NCI-H1694 (cell line): ENCODE data around the gene TMEM165.

Source experiments
- DNase-seq: peaks from one replicate; lab custom pipeline; 2025; lab: John Stamatoyannopoulos, UW

Gene TMEM165

DNA sequence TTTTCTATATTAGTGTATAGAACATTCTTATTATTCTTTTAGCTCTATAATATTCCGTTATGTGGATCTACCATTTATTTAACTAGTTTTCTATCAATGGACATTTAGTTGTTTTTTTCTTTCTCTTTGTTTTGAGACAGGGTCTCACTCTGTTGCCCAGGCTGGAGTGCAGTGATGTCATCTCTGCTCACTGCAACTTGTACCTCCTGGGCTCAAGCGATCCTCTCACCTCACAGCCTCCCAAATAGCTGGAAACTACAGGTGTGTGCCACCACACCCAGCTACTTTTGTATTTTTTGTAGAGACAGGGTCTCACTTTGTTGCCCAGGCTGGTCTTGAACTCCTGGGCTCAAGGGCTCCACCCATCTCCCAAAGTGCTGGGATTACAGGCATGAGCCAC is 10.8 kb downstream of the TMEM165 start:
- DNase-seq: no peak

DNA sequence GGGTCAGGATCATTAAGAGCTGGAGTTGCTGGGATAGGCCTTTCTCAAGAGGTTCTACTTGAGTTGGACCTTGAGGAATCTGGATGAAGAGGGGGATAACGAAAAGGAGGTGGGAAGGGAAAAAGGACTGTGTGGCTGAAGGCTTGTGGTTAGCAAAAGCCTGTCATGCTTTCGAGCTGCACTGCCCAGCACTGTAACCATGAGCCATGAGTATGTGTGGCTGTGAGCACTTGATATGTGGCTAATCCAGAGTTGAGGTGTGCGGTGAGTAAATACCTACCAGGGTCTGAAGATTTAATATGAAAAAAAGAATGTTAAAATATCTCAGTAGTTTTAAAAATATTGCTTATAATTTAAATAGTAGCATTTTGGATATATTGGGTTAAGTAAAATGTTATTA is 11.4 kb downstream of the TMEM165 start:
- DNase-seq: no peak

DNA sequence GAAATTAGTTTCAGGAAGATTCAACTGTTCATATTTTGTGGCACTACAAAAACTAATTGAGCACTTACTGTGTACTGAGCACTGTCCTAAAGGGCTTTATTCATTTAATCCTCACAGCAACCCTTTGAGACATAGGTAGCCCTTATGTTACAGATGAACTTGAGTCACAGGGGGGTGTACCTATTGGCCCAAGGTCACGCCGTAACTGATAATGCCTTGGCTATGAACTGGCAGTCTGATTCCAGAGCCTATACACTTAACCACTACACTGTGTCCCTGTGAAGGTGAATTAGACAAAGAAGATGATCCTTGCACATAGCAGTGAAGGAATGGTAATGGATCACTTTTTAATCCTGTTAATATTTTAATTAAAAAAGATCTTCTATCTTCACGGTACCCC is 12.0 kb downstream of the TMEM165 start:
- DNase-seq: no peak

DNA sequence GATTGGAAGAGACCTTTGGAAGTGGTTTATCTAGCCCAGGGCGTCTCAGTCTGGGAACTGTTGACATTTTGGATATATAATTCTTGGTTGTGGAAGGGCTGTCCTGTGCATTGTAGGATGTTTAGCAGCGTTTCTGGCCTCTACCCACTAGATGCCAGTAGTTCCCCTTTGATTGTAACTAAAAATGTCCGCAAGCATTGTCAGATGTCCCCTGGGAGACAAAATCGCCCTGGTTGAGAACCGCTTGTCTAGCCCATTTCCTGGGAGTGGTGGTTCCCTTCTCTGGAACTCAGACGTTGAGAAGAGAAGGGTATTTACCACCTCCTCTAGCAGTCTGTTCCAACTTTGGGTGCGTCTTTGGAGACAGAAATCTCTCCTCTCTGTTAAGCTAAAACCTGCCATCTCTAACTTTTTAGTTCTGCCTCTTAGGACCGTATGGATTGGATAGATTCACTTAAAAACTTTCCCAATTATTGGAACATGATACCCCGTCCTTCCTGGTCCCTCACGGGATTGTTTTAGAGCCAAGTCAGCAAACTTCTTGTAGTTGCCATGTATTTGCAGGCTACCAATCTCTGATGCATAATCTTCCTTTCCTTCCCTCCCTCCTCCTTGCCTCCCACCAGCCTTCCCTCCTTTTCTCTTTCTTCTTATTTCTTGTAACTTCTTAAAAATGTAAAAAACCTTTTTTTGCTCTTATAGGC is 13.9 kb downstream of the TMEM165 start:
- DNase-seq: no peak

DNA sequence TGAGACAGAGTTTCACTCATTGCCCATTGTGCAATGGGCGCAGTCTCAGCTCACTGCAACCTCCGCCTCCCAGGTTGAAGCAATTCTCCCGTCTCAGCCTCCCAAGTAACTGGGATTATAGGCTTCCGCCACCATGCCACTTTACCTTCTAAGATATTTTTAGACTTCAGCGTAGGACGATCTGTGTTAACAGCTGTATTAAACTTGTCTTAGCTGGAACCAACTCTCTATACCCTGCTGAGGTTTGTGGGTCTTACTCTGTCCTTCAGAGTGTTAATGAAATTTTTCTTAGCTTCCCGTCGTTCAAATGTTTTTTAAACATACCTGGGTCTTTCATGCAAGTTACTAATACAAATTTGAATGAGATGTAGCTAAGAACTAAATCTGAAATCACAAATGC is 14.7 kb downstream of the TMEM165 start:
- no peak for DNase-seq

DNA sequence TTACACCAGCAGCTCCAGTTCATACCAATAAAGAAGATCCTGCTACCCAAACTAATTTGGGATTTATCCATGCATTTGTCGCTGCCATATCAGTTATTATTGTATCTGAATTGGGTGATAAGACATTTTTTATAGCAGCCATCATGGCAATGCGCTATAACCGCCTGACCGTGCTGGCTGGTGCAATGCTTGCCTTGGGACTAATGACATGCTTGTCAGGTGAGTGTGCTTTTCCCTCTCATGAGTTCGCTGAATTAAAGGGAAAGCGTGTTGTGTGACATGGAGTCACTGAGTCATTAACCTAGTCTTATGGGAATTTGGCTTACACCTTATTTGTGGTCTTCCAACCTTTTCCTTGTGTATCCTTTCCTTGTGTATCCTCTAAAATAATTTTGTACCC is 15.9 kb downstream of the TMEM165 start:
- no peak for DNase-seq

DNA sequence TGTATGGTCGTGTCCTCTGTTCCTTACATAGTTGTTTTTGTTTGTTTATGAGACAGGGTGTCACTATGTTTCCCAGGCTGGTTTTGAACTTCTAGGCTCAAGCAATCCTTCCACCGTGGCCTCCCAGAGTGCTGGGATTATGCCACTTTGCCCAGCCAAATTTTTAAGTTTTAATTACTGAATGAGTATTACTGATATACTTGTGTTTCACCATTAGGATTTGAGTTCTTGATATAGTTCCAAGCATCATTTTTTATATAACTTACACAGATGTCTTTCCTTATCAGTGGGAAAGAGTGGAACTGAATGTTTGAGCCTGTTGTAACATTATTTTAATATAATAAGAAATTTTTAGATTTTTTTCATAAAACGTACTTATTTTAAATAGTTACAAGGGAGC is 20.4 kb downstream of the TMEM165 start:
- no peak for DNase-seq

DNA sequence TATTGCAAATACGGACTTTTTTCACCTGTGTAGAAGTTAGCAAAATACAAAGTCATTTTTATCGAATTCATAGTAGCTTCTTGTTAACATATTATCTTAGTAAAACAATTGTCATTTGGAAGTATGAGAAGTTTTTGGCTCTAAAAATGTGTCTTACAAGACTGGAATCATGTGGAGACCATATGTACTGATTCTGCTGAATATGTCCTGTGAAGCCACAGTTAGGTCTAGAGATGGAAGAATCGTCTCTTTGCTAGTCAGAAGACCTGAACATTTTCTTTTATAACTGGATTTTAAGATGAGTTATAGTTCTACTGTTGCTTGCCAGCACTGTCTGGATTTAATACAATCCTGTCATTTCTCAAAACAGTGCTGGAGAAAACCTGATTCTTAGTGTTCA is 29.0 kb downstream of the TMEM165 start:
- DNase-seq: no peak

DNA sequence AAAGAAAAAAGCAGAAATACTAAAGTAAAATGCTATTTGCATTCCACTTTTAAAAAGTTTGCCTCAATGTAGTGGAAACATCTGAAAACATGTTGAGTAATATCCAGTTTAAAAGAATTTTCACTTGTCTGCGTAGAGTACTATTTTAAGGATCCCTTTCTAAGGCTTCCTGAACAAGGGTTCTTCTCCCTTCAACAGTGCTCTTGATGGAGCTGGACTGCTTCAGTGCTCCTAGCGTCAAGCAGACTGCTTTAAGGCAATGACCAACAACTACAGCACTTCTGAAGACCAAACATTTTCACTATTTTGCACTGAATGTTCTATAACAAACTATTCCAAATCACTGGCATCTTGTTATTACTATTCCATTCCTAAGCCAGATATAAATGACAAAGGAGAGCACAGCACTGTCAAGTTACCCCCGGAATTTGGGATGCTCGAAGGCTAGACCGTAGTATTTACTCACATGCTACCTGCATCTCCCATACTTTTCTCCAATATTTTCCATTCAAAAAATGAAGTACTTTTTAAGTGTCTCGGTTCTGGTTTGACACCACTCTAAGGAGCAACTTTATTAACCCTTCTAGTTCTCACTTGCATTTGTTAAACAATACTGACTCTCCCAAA is 36.1 kb downstream of the TMEM165 start:
- DNase-seq: no peak

DNA sequence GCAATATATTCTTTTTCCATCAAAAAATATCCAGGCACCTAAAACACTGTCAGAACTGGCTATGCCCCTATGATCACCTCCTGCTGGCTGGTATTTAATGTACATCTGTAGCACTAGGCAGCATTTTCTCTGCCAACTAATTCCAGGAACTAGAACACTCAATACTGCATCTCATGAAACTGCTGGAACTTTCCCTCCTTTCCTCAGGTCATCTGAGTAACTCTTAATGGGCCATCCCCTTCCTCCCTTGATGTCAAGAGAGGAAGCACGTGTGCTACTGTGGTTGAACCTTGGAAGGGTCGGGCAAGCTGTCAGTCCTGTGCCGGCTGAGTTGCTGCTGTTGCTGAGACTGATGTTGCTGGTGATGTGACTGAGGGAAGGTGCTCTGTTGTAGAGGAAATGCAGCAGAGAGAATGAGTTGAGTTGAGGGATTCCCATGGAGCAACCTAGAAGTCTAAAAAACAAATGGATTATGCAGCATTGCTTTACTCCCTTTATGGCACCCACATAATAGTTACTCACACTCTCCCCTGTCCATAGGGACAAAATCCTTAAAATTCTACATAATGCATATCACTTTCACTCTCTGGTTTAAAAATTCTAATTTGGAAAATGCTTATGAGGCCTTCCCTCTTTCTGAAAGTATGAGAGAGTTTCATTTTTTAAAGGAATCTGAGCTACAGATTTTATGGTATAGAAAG is 39.5 kb downstream of the TMEM165 start:
- DNase-seq: no peak

DNA sequence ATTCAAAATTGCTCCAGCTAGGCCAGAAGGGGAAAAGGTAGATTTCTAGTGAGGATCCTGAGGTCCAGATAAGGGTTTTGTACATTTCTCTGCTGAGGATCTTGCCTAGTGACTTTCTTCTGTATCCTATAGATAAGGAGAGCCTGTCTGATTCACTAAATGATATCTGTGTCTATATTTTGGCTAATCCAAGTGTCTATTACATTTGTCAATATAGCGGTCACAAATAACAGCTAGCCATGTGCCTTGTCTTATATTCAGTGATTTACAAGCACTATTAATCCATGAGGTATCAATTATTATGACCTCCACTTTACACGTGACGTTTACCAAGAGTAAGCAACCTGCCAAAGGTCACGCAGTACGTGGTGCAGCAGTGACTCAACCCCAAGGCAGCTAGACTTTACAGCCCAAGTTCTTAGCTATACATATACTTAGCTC is 41.6 kb downstream of the TMEM165 start:
- DNase-seq: no peak

DNA sequence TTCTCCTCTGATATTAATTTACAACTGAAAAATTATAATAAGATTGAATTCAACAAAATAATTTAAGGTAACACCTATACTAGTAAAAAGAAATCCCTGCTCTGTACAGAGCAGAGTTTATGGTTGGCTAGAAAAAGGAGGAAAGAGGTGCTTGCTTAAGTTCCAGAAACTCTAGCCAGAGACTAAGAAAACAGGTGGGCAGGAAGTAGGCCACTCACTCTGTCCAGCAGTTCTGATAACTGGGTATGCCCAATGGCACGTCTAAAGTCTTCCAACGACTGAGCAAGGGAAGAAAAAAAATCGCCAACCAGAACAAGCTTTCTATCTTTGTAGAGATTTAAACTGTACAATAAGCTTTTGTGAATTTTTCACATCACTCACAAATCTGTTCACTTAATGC is 42.1 kb downstream of the TMEM165 start:
- no peak for DNase-seq

DNA sequence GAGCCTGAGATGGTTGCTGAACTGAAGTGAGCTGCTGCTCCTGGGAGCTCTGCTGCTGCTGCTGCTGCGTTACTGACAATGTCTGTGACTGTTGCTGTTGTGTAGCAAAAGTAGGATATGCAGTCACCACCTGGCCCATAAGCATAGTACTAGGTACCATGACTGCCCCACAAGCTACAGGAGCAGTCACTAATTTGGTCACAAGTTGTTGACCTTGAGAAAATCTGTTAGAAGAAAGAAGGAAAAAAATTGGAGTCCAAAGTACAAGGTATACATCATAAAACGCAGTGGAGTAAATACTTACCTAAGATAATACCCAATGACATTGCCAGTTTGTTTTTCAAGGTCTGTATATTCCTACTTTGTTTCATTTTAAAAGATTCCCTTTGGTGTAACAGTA is 42.6 kb downstream of the TMEM165 start:
- no peak for DNase-seq

DNA sequence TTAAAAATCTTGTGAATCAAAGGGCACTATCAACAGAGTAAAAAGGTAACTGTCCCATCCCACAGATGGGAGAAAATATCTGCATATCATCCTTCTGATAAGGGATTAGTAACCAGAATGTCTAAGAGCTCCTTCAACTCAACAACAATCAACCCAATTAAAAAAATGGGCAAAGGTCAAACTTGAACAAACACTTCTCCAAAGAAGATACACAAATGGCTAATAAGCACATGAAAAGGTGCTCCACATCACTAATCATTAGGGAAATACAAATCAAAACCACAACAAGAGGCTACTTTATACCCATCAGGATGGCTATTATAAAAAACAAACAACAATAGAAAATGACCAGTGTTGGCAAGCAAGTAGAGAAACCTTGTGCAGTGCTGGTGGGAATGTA is 43.3 kb downstream of the TMEM165 start:
- no peak for DNase-seq

DNA sequence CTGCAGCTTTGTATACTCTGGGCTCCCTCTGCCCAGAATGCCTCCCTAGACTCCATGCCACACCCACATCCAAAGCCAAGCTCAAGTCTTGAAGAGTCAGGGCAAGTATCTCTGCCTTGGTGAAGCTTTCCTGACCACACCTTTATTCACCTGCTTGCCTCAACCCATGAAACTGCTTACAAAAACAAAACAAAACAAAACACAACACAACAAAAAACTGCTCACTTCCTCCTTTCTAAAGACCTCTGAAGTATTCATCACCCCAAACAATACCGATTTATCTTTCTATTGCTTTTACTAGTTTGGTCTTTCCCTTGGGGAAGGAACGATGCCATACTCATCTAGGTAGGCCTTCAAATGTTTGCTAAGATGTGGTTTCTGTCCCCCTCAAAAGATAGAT is 45.0 kb downstream of the TMEM165 start:
- DNase-seq: no peak

DNA sequence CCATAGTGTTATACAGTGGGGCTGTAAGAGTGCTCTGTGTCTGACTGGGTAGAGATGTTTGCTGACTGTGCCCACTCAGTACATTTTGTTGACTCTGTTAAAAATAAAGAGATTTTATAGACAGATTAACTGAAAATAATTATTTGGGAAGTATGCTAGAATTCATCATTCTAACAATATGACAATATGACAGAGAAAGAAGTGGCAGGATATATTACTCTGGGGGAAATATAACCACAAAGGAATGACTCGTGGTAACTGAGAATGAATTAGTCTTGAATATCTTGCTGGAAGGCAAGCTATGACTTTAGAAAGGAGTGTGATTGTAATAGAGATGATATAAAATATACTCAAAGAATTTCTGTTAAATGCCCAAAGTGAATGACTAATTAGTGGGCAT is 46.8 kb downstream of the TMEM165 start:
- no peak for DNase-seq

DNA sequence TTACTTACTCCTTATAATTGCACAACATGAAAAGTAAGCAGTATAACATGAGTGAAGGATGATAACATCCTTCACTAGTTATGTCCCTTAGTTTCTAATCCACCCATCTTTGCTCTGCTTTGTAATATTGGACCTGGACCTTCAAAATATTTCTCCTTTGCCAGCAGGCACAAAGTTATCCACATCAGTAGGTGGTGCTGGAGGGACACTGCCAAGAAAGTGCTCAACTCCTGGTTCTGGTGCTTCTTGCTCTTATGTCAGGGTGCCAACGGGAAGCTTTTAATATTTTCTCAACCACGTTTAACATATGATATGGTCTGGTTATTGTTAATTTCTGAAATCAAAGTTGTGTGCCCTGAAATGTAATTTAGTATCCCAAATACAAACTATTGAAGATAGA is 49.1 kb downstream of the TMEM165 start:
- no peak for DNase-seq

DNA sequence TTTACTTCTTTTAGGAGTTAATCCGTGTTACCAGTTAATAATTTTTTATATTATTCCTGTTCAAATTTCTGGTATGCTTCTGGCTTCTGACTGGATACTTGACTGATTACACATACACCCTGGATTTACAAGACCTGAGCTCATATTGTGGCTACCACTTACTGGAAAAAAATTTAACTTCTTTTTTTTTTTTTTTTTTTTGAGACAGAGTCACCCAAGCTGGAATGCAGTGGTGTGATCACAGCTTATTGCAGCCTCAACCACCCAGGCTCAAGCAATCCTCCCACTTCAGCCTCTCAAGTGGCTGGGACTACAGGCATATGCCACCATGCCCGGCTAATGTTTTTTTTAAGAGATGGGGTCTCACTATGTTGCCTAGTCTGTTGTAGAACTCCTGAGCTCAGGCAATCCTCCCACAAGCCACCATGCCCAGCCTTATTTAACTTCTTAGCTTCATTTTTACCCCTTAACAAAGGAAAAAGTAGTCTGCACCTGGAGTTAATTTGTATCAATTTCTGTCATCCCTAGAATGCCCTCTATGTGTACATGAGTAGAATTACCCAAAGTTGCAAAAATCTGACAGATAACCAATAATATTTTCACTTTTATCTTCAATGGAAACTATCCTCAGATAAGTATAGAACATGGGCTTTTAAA is 50.3 kb downstream of the TMEM165 start:
- DNase-seq: no peak

DNA sequence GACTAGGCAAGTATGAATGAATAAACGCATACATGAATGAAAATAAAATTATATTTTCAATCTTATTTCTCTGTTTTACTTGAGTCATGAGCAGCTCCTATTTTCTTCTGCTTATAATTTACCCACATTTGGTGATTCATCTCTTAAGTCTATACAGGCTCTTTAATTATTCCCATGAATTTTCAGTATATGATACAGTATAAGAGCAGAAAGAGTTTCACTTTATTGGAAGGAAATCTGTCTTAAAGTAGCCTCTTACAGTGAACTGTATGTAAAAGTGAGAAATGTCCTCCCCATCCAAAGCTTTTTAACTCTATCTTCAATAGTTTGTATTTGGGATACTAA is 50.8 kb downstream of the TMEM165 start:
- no peak for DNase-seq

DNA sequence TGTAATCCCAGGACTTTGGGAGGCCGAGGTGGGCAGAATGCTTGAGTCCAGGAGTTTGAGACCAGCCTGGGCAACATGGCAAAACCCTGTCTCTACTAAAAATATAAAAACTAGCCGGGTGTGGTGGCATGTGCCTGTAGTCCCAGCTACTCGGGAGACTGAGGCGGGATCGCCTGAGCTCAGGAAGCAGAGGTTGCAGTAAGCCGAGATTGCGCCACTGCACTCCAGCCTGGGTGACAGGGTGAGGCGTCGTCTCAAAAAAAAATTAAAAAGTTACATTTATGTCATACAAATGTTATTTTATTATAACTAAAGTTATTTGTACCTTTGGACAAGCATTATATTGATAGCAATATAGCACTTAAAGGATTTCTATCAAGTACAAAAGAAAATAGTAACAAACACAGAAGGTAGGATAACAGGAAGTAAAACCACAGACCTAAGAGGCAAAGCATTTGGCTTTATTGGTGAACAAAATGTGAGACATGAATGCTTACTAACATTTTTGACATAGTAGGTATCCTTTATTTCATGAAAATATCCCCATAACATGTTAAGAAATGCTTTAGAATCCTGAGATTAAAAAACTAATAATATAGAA is 51.5 kb downstream of the TMEM165 start:
- no peak for DNase-seq

DNA sequence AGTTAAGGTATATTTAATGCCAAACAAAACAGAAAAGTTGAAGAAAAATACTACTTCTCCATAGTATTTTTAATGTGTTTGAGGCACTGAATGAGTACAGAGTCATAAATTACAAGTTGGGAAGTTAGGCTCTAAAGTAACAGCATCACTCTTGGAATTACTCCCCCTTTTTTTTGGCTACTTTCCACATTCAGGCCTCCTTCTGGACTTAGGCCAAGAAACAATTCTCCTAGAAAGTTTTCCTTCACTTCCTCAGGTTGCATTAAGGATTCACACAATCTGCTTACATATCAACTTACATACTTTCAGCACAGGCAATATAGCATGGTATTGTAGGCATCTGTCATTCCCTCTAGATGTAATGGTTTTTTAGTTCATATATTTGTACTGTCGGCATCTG is 52.1 kb downstream of the TMEM165 start:
- DNase-seq: no peak

DNA sequence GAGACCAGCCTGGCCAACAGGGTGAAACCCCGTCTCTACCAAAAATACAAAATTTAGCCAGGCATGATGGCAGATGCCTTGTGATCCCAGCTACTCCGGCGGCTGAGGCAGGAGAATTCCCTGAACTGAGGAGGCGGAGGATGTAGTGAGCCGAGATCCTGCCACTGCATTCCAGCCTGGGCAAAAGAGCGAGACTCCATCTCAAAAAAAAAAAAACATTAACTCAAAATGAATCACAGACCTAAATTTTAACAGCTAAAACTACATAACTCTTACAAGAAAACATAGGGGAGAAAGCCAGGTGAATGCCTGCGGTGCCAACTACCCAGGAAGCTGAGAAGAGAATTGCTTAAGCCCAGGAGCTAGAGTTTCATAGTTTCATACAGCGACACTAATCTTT is 54.8 kb downstream of the TMEM165 start:
- no peak for DNase-seq

DNA sequence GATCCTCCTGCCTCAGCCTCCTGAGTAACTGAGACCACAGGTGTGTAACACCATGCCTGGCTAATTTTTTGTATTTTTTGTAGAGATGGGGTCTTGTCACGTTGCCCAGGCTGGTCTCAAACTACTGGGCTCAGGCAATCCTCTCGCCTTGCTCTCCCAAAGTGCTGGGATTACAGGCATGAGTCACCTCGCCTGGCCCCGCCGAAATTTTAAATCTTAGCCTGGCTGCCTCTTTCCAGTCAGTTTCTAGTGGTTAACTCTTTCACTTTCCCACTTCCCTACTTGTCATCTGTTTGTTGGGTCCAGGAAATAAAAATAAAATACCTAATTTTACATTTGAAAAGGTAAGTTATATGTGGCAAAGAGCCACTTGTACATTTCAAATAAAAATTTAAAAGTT is 62.4 kb downstream of the TMEM165 start:
- DNase-seq: no peak
